H9 (cell line): ENCODE results near the gene ATF7. TPM values are rescaled to one million over a fixed set of nuclear protein-coding genes. Genes with fewer than 3 reads are reported as not detected.

Experiments used
- DNase-seq: peaks from one replicate; pipeline ENCODE4 v3.0.0-alpha.2; 2017
- H2AFZ ChIP-seq: one replicate; pipeline ENCODE4 v1.6.1; 2013; ENCODE audit warnings: mild to moderate bottlenecking, low read length, control low read depth, moderate library complexity
- H2AK5ac ChIP-seq: 2 replicates; pipeline ENCODE4 v1.6.1; 2013; ENCODE audit warnings: low read length, control low read depth, mixed read lengths; ENCODE audit not compliant: insufficient read length
- H2BK120ac ChIP-seq: one replicate; pipeline ENCODE4 v1.6.1; 2013; ENCODE audit warnings: low read depth, mild to moderate bottlenecking, low read length, control low read depth, inconsistent platforms; ENCODE audit not compliant: poor library complexity, severe bottlenecking
- H2BK12ac ChIP-seq: 2 replicates; pipeline ENCODE4 v1.6.1; 2013; ENCODE audit warnings: low read length, control low read depth, mixed read lengths, low read depth; ENCODE audit not compliant: insufficient read length
- H2BK15ac ChIP-seq: 2 replicates; pipeline ENCODE4 v1.6.1; 2013; ENCODE audit warnings: low read depth, low read length, control low read depth
- H2BK20ac ChIP-seq: one replicate; pipeline ENCODE4 v1.6.1; 2013; ENCODE audit warnings: low read depth, mild to moderate bottlenecking, low read length, control low read depth, inconsistent platforms; ENCODE audit not compliant: poor library complexity, severe bottlenecking
- H2BK5ac ChIP-seq: 2 replicates; pipeline ENCODE4 v1.6.1; 2013; ENCODE audit warnings: low read length, control low read depth, mixed read lengths; ENCODE audit not compliant: insufficient read length
- H3K14ac ChIP-seq: 2 replicates; pipeline ENCODE4 v1.6.1; 2013; ENCODE audit warnings: low read length, control low read depth; ENCODE audit not compliant: insufficient read depth
- H3K18ac ChIP-seq: 2 replicates; pipeline ENCODE4 v1.6.1; 2013; ENCODE audit warnings: low read depth, mild to moderate bottlenecking, mixed read lengths, low read length, control low read depth; ENCODE audit not compliant: insufficient read length
- H3K23ac ChIP-seq: 2 replicates; pipeline ENCODE4 v1.6.1; 2013; ENCODE audit warnings: low read length, control low read depth, mixed read lengths, low read depth; ENCODE audit not compliant: insufficient read length
- H3K23me2 ChIP-seq: 2 replicates; pipeline ENCODE4 v1.6.1; 2013; ENCODE audit warnings: low read depth, mild to moderate bottlenecking, mixed read lengths, low read length, control low read depth; ENCODE audit not compliant: insufficient read length, poor library complexity, severe bottlenecking
- H3K27ac ChIP-seq: 2 replicates; pipeline ENCODE4 v1.5.1; 2013; ENCODE audit warnings: low read length, control low read depth, mixed read lengths, low read depth; ENCODE audit not compliant: insufficient read length
- H3K27me3 ChIP-seq: 2 replicates; pipeline ENCODE4 v1.6.1; 2013; ENCODE audit warnings: low read length, control low read depth, inconsistent platforms; ENCODE audit not compliant: insufficient read depth
- H3K4ac ChIP-seq: 2 replicates; pipeline ENCODE4 v1.6.1; 2013; ENCODE audit warnings: low read depth, mild to moderate bottlenecking, control low read depth, inconsistent platforms, low read length, moderate library complexity
- H3K4me1 ChIP-seq: 2 replicates; pipeline ENCODE4 v1.6.1; 2013; ENCODE audit warnings: low read length, control low read depth, inconsistent platforms; ENCODE audit not compliant: insufficient read depth
- H3K4me2 ChIP-seq: 2 replicates; pipeline ENCODE4 v1.6.1; 2013; ENCODE audit warnings: low read length, control low read depth, mixed read lengths; ENCODE audit not compliant: insufficient read length, insufficient read depth
- H3K56ac ChIP-seq: 2 replicates; pipeline ENCODE4 v1.6.1; 2013; ENCODE audit warnings: low read depth, mild to moderate bottlenecking, mixed read lengths, low read length, control low read depth; ENCODE audit not compliant: insufficient read length
- H3K79me1 ChIP-seq: 2 replicates; pipeline ENCODE4 v1.6.1; 2013; ENCODE audit warnings: low read depth, mild to moderate bottlenecking, moderate library complexity, low read length, control low read depth, inconsistent platforms; ENCODE audit not compliant: insufficient read depth, poor library complexity, severe bottlenecking
- H3K79me2 ChIP-seq: 2 replicates; pipeline ENCODE4 v1.6.1; 2013; ENCODE audit warnings: low read length, control low read depth, inconsistent platforms; ENCODE audit not compliant: insufficient read depth
- H3K9ac ChIP-seq: 2 replicates; pipeline ENCODE4 v1.6.1; 2013; ENCODE audit warnings: low read length, control low read depth, mixed read lengths; ENCODE audit not compliant: insufficient read length; ENCODE audit errors: extremely low read depth
- H3K9me3 ChIP-seq: one replicate; pipeline ENCODE4 v1.6.1; 2013; ENCODE audit warnings: low read depth, low read length, inconsistent platforms; ENCODE audit not compliant: control insufficient read depth
- H3T11ph ChIP-seq: one replicate; pipeline ENCODE4 v1.6.1; 2013; ENCODE audit warnings: mild to moderate bottlenecking, low read length, control low read depth, inconsistent platforms
- H4K20me1 ChIP-seq: one replicate; pipeline ENCODE4 v1.6.1; 2013; ENCODE audit not compliant: control insufficient read depth, insufficient read length, insufficient read depth
- H4K5ac ChIP-seq: 2 replicates; pipeline ENCODE4 v1.6.1; 2013; ENCODE audit warnings: low read depth, mild to moderate bottlenecking, mixed read lengths, low read length, control low read depth; ENCODE audit not compliant: insufficient read length
- H4K8ac ChIP-seq: replicated peaks from 2 replicates; pipeline ENCODE4 v1.6.1; 2013; ENCODE audit warnings: low read length, control low read depth, mixed read lengths, low read depth; ENCODE audit not compliant: insufficient read length
- H4K91ac ChIP-seq: 2 replicates; pipeline ENCODE4 v1.6.1; 2013; ENCODE audit warnings: low read depth, mild to moderate bottlenecking, moderate library complexity, mixed read lengths, low read length, control low read depth; ENCODE audit not compliant: insufficient read length
- H3K27ac Mint-ChIP-seq, 3 experiments: 2 replicates in 2 of 3; 3 replicates in 1 of 3; pipeline ENCODE4 v1.8.0; 2020 to 2021; ENCODE audit warnings: mixed read lengths in 3 of 3, mild to moderate bottlenecking in 1 of 3, moderate library complexity in 1 of 3
- H3K27me3 Mint-ChIP-seq: 2 replicates; pipeline ENCODE4 v1.8.0; 2021; ENCODE audit warnings: low read depth, mild to moderate bottlenecking, moderate library complexity, mixed read lengths
- H3K36me3 Mint-ChIP-seq, 3 experiments: 2 replicates in 2 of 3; 3 replicates in 1 of 3; pipeline ENCODE4 v1.8.0; 2020 to 2021; ENCODE audit warnings: low read depth in 3 of 3, mixed read lengths in 3 of 3; ENCODE audit not compliant: insufficient read depth in 1 of 3
- H3K4me1 Mint-ChIP-seq, 2 experiments: 2 replicates each; pipeline ENCODE4 v1.8.0; 2020; ENCODE audit warnings: mixed read lengths in 2 of 2
- H3K4me3 Mint-ChIP-seq, 2 experiments: 2 replicates in 1 of 2; 3 replicates in 1 of 2; pipeline ENCODE4 v1.8.0; 2020 to 2021; ENCODE audit warnings: mild to moderate bottlenecking in 2 of 2, mixed read lengths in 2 of 2, moderate library complexity in 1 of 2
- H3K9me3 Mint-ChIP-seq, 2 experiments: 2 replicates in 1 of 2; 3 replicates in 1 of 2; pipeline ENCODE4 v1.8.0; 2020; ENCODE audit warnings: mild to moderate bottlenecking in 2 of 2, mixed read lengths in 2 of 2, moderate library complexity in 1 of 2
- CTCF ChIP-seq: fragments of 200-600 bp; sonication (generic); conservative IDR thresholded peaks from 3 replicates; pipeline ENCODE4 v1.8.0; 2021; ENCODE audit warnings: antibody characterized with exemption, mild to moderate bottlenecking
- WGBS: extraction: QIAGEN DNeasy Blood & Tissue Kit; methylation state at CpG from one replicate; pipeline ENCODE4 v1.1.7; 2013; ENCODE audit warnings: missing lambda C conversion rate, low lambda C conversion rate, mixed read lengths; ENCODE audit not compliant: insufficient read length; ENCODE audit errors: extremely low coverage; 5-methylcytosine and 5-hydroxymethylcytosine counted together
- total RNA-seq: library from RNA; stranded (reverse); gene quantifications from 2 replicates; pipeline ENCODE4 v1.2.1, GENCODE V29; 2021

Gene ATF7
- total RNA-seq, 1 experiment from 2014 or later, result 17.7 TPM

GRCh38 chr12:53539526-53539925 lies 86.7 kb downstream of the ATF7 start:
- Mint-ChIP-seq H3K9me3 (no peaks in the 10 kb centered on the region), H3K27me3 (no peaks in the 10 kb centered on the region), H3K4me1 (peaks cover 8% of the 10 kb centered on the region in 2 experiments), H3K4me3 (no peak overlapping the region), H3K36me3 (peaks cover 3 to 25% (median 14%) of the 10 kb centered on the region in 3 experiments; a peak in 6 of 7 replicates), H3K27ac (no peak overlapping the region)
- Histone ChIP-seq H3K18ac (no peak overlapping the region), H2BK15ac (no peak overlapping the region), H3K9me3 (no peaks in the 10 kb centered on the region), H3T11ph (no peak overlapping the region), H2BK12ac (no peak overlapping the region), H3K79me2 (no peaks in the 10 kb centered on the region), H4K5ac (no peak overlapping the region), H3K23me2 (no peaks in the 10 kb centered on the region), H4K8ac (no peak overlapping the region), H3K79me1 (no peaks in the 10 kb centered on the region), H2BK5ac (no peak overlapping the region), H3K4ac (no peak overlapping the region), H2BK20ac (no peak overlapping the region), H3K23ac (no peak overlapping the region), H2BK120ac (no peak overlapping the region), H2AK5ac (no peak overlapping the region), H3K4me2 (no peak overlapping the region), H4K20me1 (no peaks in the 10 kb centered on the region), H3K27ac (no peak overlapping the region), H3K4me1 (no peaks in the 10 kb centered on the region), H2AFZ (no peak overlapping the region), H3K9ac (no peak overlapping the region), H3K14ac (no peak overlapping the region), H3K27me3 (no peaks in the 10 kb centered on the region), H3K56ac (no peak overlapping the region), H4K91ac (no peak overlapping the region)
- no peak for TF ChIP-seq CTCF
- WGBS, result no CpG with 5 or more reads among the region's 3 CpGs
- DNase-seq, result no peak
